K562 (cell line): ENCODE data around the gene CDK14. TPM values are rescaled to one million over a fixed set of nuclear protein-coding genes. Genes with fewer than 3 reads are reported as not detected.

Experiments
- ATAC-seq: fragments of 200-7000 bp; cut with Tn5 transposase; 3 replicates; pipeline ENCODE4 v1.9.1; 2020; ENCODE audit warnings: moderate library complexity
- BruUV-seq: library from RNA; stranded (reverse); fragments of 400-500 nt; replicated peaks from 2 replicates; lab custom pipeline; 2021; lab: Mats Ljungman, UMichigan
- CTCF ChIA-PET: fragments of 300-600 bp; formaldehyde crosslinking; extraction: SDS; loops from one replicate; lab custom pipeline; 2021; ENCODE audit warnings: low intra/inter-chr PET ratio; lab: Yijun Ruan, JAX
- POLR2A ChIA-PET: fragments of 300-600, 350-650 bp; sonication (Branson Sonifier 250); formaldehyde crosslinking; extraction: SDS; loops from one replicate; lab custom pipeline; 2021; ENCODE audit warnings: antibody characterized with exemption, inconsistent platforms; lab: Yijun Ruan, JAX
- DNase-seq, 4 experiments: peaks; one replicate each; pipeline versions ENCODE4 v3.0.0 to v3.0.0-alpha.2; 2011 to 2018; ENCODE audit warnings: low spot score in 3 of 4, mixed read lengths in 3 of 4; ENCODE audit errors: extremely low read depth in 1 of 4
- FAIRE-seq: peaks from 2 replicates; lab custom pipeline; 2011; peaks lifted over from hg19 to GRCh38; lab: Jason Lieb, UNC
- H2AFZ ChIP-seq: 2 replicates; pipeline ENCODE4 v1.6.0; 2011; ENCODE audit warnings: low read depth, low read length, control low read depth, inconsistent platforms
- H3K27ac ChIP-seq: fragments of 200-600 bp; 3 replicates; pipeline ENCODE4 v1.8.0; 2011; ENCODE audit warnings: low read depth, mild to moderate bottlenecking, control low read depth, inconsistent platforms, low read length, moderate library complexity, mixed read lengths; ENCODE audit errors: extremely low read depth
- H3K27me3 ChIP-seq, 2 experiments: fragments of 300-600 bp in 1 of 2; 2 replicates in 1 of 2; 3 replicates in 1 of 2; pipeline versions ENCODE4 v1.6.0 to v1.8.0; 2011; ENCODE audit warnings: inconsistent platforms in 2 of 2, low read length in 2 of 2, mild to moderate bottlenecking in 1 of 2, mixed read lengths in 1 of 2, moderate library complexity in 1 of 2; ENCODE audit not compliant: control insufficient read depth in 2 of 2, insufficient read depth in 2 of 2
- H3K36me3 ChIP-seq: fragments of 300-600 bp; 3 replicates; pipeline ENCODE4 v1.8.0; 2011; ENCODE audit warnings: mild to moderate bottlenecking, low read length, inconsistent platforms; ENCODE audit not compliant: control insufficient read depth, insufficient read depth
- H3K4me1 ChIP-seq, 2 experiments: fragments of 200-600 bp in 1 of 2; replicated peaks in 1 of 2; 2 replicates in 1 of 2; 3 replicates in 1 of 2; pipeline versions ENCODE4 v1.5.1 to v1.8.0; 2011; ENCODE audit warnings: inconsistent platforms in 2 of 2, low read length in 2 of 2, mild to moderate bottlenecking in 1 of 2, mixed read lengths in 1 of 2, moderate library complexity in 1 of 2; ENCODE audit not compliant: control insufficient read depth in 2 of 2, insufficient read depth in 2 of 2
- H3K4me2 ChIP-seq: 2 replicates; pipeline ENCODE4 v1.6.1; 2011; ENCODE audit warnings: low read length, control low read depth, inconsistent platforms, mixed read lengths; ENCODE audit not compliant: insufficient read depth
- H3K4me3 ChIP-seq: fragments of 200-600 bp; sonication (generic), shearing (Covaris generic); 2 replicates; pipeline ENCODE4 v1.5.1; 2016; ENCODE audit warnings: control low read depth, inconsistent platforms
- H3K79me2 ChIP-seq: fragments of 200-600 bp; 3 replicates; pipeline ENCODE4 v1.8.0; 2011; ENCODE audit warnings: low read length, inconsistent platforms; ENCODE audit not compliant: control insufficient read depth, insufficient read depth
- H3K9ac ChIP-seq, 2 experiments: 2 replicates each; pipeline versions ENCODE4 v1.6.0 to v1.6.1; 2011; ENCODE audit warnings: low read depth in 2 of 2, low read length in 2 of 2, control low read depth in 1 of 2, inconsistent platforms in 1 of 2, mild to moderate bottlenecking in 1 of 2, mixed read lengths in 1 of 2; ENCODE audit not compliant: insufficient read depth in 1 of 2
- H3K9me1 ChIP-seq: one replicate; pipeline ENCODE4 v1.6.0; 2011; ENCODE audit warnings: inconsistent platforms, mild to moderate bottlenecking, low read length, moderate library complexity; ENCODE audit not compliant: control insufficient read depth, insufficient read depth
- H3K9me3 ChIP-seq: replicated peaks from 2 replicates; pipeline ENCODE4 v1.5.1; 2011; ENCODE audit warnings: low read depth, low read length, inconsistent platforms; ENCODE audit not compliant: control insufficient read depth, insufficient read depth
- H4K20me1 ChIP-seq: replicated peaks from 2 replicates; pipeline ENCODE4 v1.6.1; 2011; ENCODE audit warnings: low read length, inconsistent platforms, mixed read lengths; ENCODE audit not compliant: control insufficient read depth, insufficient read depth
- BCOR ChIP-seq: fragments of 450-650 bp; IDR thresholded peaks from 2 replicates; pipeline ENCODE4 v1.6.1; 2016
- FIP1L1 ChIP-seq: fragments of 200-400 bp; formaldehyde crosslinking; IDR thresholded peaks from 2 replicates; pipeline ENCODE4 v1.6.1; 2018; ENCODE audit warnings: mild to moderate bottlenecking, low read depth, low read length; ENCODE audit not compliant: poor library complexity, severe bottlenecking
- FOXJ2 ChIP-seq: fragments of 200-800 bp; sonication (Bioruptor generic); IDR thresholded peaks from 2 replicates; pipeline ENCODE4 v1.6.1; 2016; ENCODE audit warnings: missing genetic modification characterization, missing compliant biosample characterization
- KAT2B ChIP-seq: IDR thresholded peaks from one replicate; pipeline ENCODE4 v1.6.1; 2012; ENCODE audit warnings: low read depth, mild to moderate bottlenecking, control low read depth, inconsistent platforms, low read length, moderate library complexity
- MCM2 ChIP-seq: fragments of 450-650 bp; IDR thresholded peaks from 2 replicates; pipeline ENCODE4 v1.6.1; 2017; ENCODE audit warnings: low read depth, mild to moderate bottlenecking
- MYNN ChIP-seq, 2 experiments: sonication (generic); formaldehyde crosslinking in 1 of 2; IDR thresholded peaks; 2 replicates each; pipeline versions ENCODE4 v1.5.0 to v1.6.1; 2016 to 2020; ENCODE audit warnings: antibody characterized with exemption in 1 of 2, missing genetic modification reagents in 1 of 2
- STAG1 ChIP-seq: sonication (generic); formaldehyde crosslinking; IDR thresholded peaks from 2 replicates; pipeline ENCODE4 v1.5.0; 2020; ENCODE audit warnings: missing genetic modification reagents, borderline replicate concordance
- TAF15 ChIP-seq: fragments of 200-400 bp; formaldehyde crosslinking; IDR thresholded peaks from 2 replicates; pipeline ENCODE4 v1.6.1; 2017; ENCODE audit warnings: mild to moderate bottlenecking, low read depth, low read length, moderate library complexity
- ZBTB1 ChIP-seq: sonication (generic); formaldehyde crosslinking; IDR thresholded peaks from 2 replicates; pipeline ENCODE4 v1.8.1; 2023; ENCODE audit warnings: missing genetic modification reagents, low read depth, mild to moderate bottlenecking, borderline replicate concordance
- ZNF408 ChIP-seq: fragments of 250-450 bp; sonication (Bioruptor Pico); IDR thresholded peaks from 2 replicates; pipeline ENCODE4 v1.4.0; 2020; ENCODE audit warnings: low read depth, mild to moderate bottlenecking, moderate library complexity
- ZNF518B ChIP-seq: fragments of 250-450 bp; sonication (Bioruptor Pico); IDR thresholded peaks from 2 replicates; pipeline ENCODE4 v1.5.0; 2021; ENCODE audit warnings: mild to moderate bottlenecking, moderate library complexity
- WGBS: fragments of 100-300 bp; shearing (Covaris generic); methylation state at CpG from one replicate; pipeline ENCODE4 v1.1.6; 2016; ENCODE audit warnings: low coverage, mixed read lengths; ENCODE audit not compliant: insufficient coverage; ENCODE audit errors: missing lambda C conversion rate; 5-methylcytosine and 5-hydroxymethylcytosine counted together
- in situ Hi-C: fragments of 300-500 bp; cut with MboI; formaldehyde crosslinking; loops from 4 replicates; pipeline ENCODE4 v1.15.0; 2018; ENCODE audit warnings: inconsistent platforms, mixed read lengths
- intact Hi-C: fragments of 100-400 bp; cut with micrococcal nuclease; formaldehyde crosslinking; loops from 2 replicates; pipeline ENCODE4 v1.14.2; 2022
- polyA plus RNA-seq, 8 experiments: library from polyadenylated mRNA; depleted of rRNA in 4 of 8; stranded (reverse) in 5 of 8; unstranded in 3 of 8; fragments of >200 nt; fragmentation: Nextera tagmentation in 2 of 8; fragmentation: Illumina TruSeq in 1 of 8; extraction: Ambion mirVana in 2 of 8; extraction: Trizol in 1 of 8; gene quantifications; 2 replicates each; pipeline versions ENCODE4 v1.2.1 to v1.2.3, GENCODE V29; 2011 to 2014; ENCODE audit warnings: inconsistent platforms in 1 of 8, missing spikeins in 1 of 8
- total RNA-seq, 7 experiments: library from RNA; depleted of rRNA in 6 of 7; stranded (reverse); fragments of >200 nt in 6 of 7; fragmentation: Illumina TruSeq in 2 of 7; extraction: Trizol in 2 of 7; gene quantifications; 2 replicates each; pipeline versions ENCODE4 v1.2.1 to v1.2.3, GENCODE V29; 2011 to 2021; ENCODE audit warnings: low replicate concordance in 1 of 7
- TF ChIP-seq, protein P1 (sequence below): fragments of 450-650 bp; formaldehyde crosslinking; IDR thresholded peaks from 2 replicates; pipeline ENCODE4 v1.4.0; 2020; ENCODE audit warnings: mild to moderate bottlenecking
- TF ChIP-seq, protein P2 (sequence below): fragments of 450-650 bp; IDR thresholded peaks from 2 replicates; pipeline ENCODE4 v1.6.1; 2017; ENCODE audit warnings: antibody characterized with exemption

Gene CDK14
- total and polyA plus RNA-seq, 9 of the 15 experiments (the other 6 are each of a cell fraction or from before 2014, with no cell fraction given), result 0.03 to 0.91 (median 0.16) TPM

GRCh38 chr7:90690159-90690858, 94.2 kb downstream of the CDK14 start:
- H3K4me3 ChIP-seq, result no peak overlapping the region
- DNase-seq, result no peak
- intact Hi-C loops (no loop called here), in situ Hi-C loops (no loop called here)
- FAIRE-seq, result no peak
- H3K27ac ChIP-seq, result no peak overlapping the region
- no peak overlapping the region for H3K4me2 ChIP-seq
- H3K27me3 ChIP-seq, result no peaks in the 10 kb centered on the region
- 0% methylated on average over 3 of the region's 3 CpGs for WGBS
- no peak overlapping the region for H3K9ac ChIP-seq
- no peaks in the 10 kb centered on the region for H3K36me3 ChIP-seq
- no peaks in the 10 kb centered on the region for H3K9me1 ChIP-seq
- H4K20me1 ChIP-seq, result no peaks in the 10 kb centered on the region
- no peaks in the 10 kb centered on the region for H3K9me3 ChIP-seq
- no peak overlapping the region for H2AFZ ChIP-seq
- no peaks in the 10 kb centered on the region for H3K4me1 ChIP-seq
- CTCF ChIA-PET, result no interaction called here
- no peaks in the 10 kb centered on the region for H3K79me2 ChIP-seq
- POLR2A ChIA-PET, result no interaction called here
- BruUV-seq, result no TSS peak
- no peak for ATAC-seq
- no peak for TF ChIP-seq ZNF518B (CRISPR knock-in tag)
- TF ChIP-seq FIP1L1, result no peak
- TF ChIP-seq, protein P1, sequence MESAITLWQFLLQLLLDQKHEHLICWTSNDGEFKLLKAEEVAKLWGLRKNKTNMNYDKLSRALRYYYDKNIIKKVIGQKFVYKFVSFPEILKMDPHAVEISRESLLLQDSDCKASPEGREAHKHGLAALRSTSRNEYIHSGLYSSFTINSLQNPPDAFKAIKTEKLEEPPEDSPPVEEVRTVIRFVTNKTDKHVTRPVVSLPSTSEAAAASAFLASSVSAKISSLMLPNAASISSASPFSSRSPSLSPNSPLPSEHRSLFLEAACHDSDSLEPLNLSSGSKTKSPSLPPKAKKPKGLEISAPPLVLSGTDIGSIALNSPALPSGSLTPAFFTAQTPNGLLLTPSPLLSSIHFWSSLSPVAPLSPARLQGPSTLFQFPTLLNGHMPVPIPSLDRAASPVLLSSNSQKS (CRISPR knock-in tag), result no peak
- no peak for TF ChIP-seq MYNN (IDR thresholded peaks at IDR 0.05)
- TF ChIP-seq MYNN (CRISPR knock-in tag; IDR thresholded peaks at IDR 0.05), result no peak
- TF ChIP-seq FOXJ2, result no peak
- TF ChIP-seq KAT2B, result no peak
- no peak for TF ChIP-seq ZNF408 (CRISPR knock-in tag)
- no peak for TF ChIP-seq STAG1 (CRISPR knock-in tag)
- TF ChIP-seq TAF15, result no peak
- TF ChIP-seq, protein P2, sequence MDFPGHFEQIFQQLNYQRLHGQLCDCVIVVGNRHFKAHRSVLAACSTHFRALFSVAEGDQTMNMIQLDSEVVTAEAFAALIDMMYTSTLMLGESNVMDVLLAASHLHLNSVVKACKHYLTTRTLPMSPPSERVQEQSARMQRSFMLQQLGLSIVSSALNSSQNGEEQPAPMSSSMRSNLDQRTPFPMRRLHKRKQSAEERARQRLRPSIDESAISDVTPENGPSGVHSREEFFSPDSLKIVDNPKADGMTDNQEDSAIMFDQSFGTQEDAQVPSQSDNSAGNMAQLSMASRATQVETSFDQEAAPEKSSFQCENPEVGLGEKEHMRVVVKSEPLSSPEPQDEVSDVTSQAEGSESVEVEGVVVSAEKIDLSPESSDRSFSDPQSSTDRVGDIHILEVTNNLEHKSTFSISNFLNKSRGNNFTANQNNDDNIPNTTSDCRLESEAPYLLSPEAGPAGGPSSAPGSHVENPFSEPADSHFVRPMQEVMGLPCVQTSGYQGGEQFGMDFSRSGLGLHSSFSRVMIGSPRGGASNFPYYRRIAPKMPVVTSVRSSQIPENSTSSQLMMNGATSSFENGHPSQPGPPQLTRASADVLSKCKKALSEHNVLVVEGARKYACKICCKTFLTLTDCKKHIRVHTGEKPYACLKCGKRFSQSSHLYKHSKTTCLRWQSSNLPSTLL, result no peak
- no peak for TF ChIP-seq BCOR
- no peak for TF ChIP-seq ZBTB1
- no peak for TF ChIP-seq MCM2
